Measurements from ENCODE around the gene SIPA1L2.
"Not testable (repeated sequence)": the region's sequence is repeated elsewhere in the genome, so short reads cannot be mapped to it uniquely, and the experiment has no call there.

SIPA1L2 gene

DNA sequence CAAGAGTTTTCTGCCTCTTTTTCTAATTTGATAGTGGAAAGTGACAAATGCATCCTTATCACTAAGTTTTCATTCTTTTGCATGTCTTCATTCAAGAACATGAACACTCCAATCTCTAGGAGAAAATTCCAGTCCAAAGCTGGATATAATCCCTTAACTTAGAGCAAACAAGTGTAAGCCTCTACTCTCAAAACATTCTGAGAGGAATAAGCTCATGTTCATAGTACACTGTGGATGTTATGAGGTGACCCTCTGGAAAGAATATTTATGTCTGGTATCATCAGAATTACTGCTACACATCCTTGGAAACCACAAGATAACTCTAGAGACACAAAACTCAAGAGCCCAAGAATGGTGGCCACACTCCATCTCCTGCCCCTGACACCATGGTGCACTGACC is 15.1 kb downstream of the SIPA1L2 start:
- no peak for DNase-seq

DNA sequence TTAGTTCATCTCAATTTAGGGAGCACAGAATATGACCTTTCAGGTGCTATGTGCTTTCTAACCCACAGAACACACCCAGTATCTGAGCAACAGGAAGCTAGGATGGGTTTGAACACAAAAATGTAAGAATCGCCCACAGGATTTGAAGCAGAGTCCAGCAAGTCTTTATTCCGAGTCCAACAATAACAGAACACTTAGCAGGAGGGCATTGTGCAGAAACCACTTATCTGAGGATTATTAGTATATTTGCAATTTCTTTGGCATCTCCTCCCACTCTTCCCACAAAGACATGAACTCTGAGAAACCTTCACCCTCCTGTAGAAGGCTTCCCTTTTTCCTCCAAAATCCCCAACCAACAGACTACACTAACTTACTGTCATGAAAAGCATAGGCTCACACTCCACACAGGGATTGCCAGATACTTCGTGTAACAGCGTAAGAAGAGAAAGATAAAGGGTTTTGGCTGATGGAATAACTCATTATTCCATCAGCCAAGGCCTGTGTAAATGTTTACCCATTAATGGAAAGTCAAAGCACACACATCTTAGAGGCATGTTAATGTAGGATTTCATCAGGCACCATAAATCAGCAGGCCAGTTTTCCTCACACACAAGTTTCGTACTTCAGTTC is 16.1 kb downstream of the SIPA1L2 start:
- DNase-seq = no peak

DNA sequence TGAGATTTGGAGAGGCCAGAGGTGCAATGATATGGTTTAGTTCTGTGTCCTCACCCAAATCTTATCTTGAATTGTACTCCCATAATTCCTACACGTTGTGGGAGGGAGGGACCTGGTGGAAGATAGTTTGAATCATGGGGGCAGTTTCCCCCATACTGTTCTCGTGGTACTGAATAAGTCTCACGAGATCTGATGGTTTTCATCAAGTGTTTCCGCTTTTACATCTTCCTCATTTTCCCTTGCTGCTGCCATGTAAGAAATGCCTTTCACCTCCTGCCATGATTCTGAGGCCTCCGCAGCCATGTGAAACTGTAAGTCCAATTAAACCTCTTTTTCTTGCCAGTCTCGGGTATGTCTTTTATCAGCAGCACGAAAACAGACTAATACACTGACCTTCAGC is 17.1 kb downstream of the SIPA1L2 start:
- not testable (repeated sequence) for DNase-seq

DNA sequence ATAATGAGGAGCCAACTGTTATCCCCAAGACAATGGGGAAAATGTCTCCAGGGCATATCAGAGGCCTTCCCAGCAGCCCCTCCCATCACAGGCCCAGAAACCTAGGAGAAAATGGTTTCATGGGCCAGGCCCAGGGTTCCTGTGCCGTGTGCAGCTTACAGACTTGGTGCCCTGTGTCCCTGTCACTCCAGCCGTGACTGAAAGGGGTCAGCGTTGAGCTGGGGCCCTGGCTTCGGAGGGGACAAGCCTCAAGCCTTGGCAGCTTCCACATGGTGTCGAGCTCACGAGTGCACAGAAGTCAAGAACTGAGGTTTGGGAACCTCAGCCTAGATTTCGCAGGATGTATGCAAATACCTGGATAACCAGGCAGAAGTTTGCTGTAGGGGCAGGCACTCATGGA is 18.1 kb downstream of the SIPA1L2 start:
- DNase-seq = no peak

DNA sequence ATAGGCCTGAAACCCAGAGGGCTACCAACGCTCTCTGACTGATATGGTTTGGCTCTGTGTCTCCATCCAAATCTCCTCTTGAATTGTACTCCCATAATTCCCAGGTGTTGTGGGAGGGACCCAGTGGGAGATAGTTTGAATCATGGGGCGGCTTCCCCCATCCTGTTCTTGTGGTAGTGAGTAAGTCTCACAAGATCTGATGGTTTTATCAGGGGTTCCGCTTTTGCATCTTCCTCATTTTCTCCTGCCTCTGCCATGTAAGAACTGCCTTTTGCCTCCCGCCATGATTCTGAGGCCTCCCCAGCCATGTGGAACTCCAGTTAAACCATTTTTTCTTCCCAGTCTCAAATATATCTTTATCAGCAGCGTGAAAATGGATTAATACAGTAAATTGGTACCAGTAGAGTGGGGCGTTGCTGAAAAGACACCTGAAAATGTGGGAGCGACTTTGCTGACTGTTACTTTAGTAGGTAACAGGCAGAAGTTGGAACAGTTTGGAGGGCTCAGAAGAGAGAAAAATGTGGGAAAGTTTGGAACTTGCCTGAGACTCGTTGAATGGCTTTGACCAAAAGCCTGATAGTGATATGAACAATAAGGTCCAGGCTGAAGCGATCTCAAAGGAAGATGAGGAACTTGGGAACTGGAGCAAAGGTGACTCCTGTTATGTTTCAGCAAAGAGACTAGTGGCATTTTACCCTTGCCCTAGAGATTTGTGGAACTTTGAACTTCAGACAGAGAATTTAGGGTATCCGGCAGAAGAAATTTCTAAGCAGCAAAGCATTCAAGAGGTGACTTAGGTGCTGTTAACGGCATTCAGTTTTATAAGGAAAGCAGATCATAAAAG is 18.8 kb downstream of the SIPA1L2 start:
- not testable (repeated sequence) for DNase-seq

DNA sequence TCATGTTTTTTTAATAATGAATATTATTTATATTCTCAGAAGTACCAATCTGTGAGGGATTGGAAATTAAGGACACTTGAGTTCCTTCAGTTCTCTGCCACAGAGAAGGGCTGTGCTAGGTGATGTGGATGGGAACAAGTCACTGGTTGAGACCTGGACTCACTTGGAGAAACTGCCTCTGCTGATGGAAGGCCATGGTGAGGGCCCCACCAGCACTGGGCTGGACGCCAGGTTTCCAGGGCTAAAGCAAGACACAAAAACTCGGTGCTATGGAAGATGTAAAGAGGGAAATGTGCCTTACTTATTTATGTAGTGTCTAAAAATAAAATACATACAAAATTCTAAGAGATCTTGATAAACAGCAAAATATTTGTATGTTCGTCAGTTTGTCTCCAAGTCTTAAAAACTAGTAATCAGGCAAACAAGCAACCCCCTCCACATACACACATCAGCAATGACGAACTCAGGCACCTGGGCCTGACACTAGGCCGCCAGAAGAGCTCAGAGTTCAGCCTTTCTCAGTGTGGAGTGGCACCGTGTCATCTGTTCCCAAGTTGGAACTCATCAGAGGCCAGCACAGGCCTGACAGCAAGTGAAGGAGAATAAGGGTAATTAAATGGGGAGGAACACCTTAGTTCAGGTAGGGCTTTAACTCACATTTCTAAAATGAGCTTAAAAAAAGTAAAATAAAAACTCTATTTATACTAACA is 19.6 kb downstream of the SIPA1L2 start:
- no peak for DNase-seq

DNA sequence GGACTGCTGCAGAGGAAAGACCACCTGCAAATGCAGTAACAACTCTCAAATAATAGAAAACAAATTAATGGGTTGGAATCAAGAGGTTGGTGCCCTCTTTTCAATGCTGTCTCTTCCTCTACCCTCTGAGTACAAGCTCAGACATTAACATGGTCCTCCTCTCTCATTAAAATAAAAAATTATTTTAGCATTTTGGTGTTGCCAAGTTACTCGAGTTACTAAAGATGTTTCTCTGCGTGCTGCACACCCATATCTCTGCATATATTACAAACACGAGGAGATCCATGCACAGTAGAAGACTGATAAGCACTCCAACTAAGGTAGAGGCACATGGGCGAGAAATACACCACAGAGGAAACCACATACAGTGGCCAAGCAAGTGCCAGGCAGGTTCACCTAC is 21.5 kb downstream of the SIPA1L2 start:
- DNase-seq = no peak

DNA sequence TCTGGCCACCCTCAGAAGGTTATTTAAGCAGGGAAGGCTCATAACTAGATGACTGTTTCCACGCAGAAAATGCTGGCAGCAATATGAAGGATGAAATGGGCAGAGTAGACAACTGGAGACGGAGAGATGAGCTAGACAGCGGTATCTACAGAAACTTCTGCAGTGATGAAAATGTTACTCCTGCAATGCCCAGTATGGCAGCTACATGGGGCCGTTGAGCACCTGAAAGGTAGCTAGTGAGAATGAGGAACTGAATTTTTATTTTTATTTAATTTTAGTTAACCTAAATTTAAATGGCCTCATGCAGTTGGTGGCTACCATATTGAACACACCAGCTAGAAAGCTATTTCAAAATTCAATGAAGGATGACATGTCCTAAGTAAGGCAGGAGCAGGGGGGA is 27.3 kb downstream of the SIPA1L2 start:
- DNase-seq = no peak

DNA sequence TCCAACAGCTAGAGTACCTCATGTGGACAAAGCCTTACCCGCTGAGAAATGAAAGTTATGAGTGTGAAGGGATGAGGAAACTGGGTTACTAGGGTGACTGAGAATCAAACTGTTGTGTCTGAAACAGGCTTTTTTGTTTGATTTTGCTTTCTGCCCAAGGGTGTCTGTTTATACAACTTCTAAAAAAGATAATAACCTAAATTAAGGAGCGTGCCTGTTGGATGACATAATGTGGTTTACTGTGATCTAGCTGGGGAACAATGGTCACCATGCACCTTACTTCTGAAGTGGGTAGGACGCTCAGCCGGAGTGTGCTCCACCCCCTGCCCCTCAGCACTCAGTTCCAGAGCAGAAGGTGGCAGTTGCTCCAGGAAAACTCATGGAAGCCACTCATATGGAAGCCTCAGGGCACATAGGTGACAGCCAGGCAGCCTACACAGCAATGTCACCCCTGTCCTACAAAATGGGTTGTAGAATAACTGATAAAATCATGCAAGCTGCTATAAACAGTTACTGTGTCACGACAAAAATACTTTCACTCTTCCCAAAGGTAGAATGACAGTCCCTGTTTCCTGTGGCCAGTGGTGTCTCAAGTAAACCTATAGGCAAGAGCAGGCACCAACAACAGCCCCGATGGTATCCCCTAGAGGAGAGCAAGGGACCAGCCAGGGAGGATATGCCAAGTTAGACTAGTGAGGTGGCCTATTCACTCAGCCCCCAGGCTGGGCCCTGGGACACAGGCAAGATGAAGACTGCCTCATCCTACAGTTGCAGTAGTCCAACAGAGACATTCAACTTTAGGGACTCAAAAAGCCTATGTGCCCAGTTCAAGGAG is 29.3 kb downstream of the SIPA1L2 start:
- DNase-seq = peak; percentile 36

DNA sequence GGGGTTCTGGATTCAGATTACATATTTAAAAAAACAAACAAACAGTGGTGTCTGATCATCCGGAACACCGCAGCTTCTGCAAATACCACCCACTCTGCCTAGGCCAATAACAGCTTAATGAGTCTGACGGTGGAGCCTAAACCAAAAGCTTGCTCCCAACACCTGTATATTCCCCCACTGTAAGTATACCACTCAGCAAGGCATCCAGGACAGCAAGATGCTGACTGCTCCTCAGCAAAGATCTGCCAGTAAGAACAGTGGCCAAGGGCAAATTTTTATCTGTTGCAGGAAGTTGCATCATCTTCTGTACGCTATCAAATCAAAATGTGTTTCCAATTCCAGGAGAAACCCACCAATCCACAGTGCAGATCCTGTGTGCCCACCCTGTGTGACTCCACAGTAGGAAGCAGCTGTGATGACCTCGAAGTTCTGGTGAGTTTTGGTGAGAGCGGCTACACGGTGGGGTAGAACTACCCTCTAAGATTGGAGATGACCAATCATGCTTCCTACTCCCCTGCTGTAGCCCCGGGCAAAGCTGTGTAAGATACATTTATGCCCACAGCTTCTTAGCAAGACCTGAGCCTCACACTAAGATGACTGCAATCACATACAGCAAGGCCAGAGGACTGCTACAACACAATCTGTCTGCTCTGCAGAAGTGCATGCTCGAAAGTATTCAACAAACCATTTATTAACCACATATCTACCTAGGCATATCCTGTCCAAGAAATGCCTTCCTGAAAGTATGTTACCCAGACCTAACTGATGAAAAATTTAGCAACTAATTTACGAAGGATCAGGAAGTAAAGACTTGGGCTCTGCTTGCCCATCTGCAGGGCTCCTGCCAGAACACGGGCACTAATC is 30.5 kb downstream of the SIPA1L2 start:
- no peak for DNase-seq

DNA sequence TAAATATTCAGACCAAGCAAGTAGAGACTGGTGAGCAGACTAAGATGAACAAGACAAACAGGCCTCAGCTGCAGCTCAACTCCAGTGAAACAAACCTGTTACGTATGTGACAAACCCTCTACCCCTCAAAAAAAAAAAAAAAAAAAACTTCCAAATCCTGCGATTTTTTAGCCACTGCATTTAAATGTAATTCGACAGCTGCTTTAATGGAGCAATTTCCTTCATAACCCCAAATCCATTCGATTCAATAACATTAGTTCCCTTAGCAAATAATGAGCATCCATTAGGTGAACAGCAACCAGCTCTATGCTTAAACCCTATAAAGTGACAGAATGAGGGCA is 31.1 kb downstream of the SIPA1L2 start:
- no peak for DNase-seq

DNA sequence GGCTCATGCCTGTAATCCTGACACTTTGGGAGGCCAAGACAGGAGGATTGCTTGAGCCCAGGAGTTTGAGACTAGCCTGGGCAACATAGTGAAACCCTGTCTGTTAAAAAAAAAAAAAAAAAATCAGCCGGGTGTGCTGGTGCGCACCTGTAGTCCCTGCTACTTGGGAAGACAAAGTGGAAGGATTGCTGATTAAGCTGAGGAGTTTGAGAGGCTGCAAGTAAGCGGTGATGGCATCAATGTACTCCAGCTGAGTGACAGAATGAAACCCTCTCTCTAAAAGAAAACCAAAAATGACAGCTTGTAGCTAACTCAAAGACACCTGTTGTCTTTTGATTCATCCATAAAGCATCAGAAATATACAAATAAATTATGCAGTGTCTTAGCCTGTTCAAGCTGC is 31.8 kb downstream of the SIPA1L2 start:
- no peak for DNase-seq

DNA sequence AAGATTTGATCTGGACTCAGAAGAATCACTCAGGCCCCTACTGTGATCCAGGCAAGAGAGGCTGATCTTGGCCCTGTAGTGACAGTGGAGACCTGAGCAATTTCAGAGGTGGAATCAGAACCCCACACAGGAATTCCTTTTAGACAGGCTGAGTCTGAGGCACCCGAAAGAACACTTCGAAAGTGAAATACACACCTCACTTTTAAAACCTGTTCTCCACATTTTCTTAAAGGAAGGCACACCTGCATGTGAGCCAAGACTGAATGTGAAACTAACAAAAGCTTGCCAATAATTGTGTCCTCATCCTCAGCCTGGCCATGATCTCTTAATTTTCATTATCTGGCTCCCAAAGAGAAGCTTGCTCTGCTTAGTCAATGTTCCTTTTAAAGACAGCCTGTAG is 32.2 kb downstream of the SIPA1L2 start:
- DNase-seq = no peak

DNA sequence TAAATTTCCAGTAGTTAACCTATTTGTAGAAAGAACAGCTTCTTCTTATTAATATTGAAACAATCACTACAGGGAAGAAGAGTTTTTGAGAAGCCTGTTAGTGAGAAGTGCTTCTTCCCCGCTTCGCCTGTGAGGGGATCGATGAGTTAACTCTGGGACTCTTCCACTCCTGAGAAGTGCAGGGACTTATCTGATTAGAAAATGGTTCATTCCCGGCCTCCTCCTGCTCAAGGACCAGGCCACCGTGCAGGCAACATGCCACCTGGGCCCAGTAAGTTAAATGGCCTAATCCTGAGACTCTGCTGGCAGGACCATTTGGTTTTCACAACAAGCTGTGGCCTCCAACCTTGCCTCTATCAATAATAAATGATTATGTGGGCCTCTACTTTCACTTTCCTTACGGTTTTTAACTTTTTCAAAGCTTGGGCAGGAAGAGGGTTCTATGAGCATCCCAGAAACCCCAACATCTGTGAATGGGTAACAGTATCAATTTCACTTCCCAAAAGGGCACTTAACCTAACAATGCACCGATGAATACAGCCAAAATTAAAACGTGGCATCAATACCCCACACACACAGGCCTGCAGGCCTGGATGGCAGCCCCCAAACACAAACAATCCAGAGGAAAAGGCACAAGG is 33.1 kb downstream of the SIPA1L2 start:
- no peak for DNase-seq

DNA sequence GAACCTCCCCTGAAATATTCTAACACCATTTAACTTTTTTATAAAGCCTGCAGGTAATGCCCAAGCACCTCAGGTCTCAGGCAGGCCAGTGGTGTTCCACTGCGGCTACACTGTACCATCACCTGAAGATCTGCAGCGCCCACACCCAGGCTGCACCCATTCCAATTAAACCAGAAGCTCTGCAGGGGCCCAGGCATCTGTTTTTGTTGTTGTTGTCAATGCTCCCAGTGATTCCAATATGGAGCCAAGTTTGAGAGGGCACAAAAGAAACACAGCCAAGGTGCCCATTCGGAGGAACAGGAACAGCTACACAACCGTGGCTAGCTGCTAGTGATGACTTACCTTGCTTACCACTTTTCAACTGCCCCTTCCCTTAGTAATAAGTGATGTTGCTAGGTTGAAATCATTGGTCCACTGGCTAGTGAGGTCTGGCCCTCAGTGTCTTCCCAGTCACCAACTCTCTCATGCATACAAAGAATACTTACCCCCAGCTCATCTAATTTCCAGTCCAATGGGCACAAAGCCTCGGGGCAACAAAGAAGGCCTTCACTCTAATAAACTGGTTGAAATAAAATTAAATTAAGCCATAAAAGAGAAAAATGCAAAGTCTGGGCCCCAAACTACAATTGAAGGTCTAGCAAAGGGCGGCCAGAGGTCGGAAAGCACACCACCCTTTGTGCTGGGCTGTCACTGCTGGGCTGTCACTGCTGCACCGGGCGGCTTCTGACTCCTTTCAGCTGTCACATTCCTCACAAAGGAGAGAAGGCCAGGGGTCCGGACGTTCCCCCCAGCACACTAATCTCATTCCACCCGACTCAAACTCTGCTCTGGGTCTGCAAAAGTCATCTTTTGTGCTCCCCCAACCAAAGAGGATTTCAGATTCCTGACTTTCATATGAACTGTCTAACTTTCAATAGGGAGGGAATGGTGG is 34.9 kb downstream of the SIPA1L2 start:
- no peak for DNase-seq

DNA sequence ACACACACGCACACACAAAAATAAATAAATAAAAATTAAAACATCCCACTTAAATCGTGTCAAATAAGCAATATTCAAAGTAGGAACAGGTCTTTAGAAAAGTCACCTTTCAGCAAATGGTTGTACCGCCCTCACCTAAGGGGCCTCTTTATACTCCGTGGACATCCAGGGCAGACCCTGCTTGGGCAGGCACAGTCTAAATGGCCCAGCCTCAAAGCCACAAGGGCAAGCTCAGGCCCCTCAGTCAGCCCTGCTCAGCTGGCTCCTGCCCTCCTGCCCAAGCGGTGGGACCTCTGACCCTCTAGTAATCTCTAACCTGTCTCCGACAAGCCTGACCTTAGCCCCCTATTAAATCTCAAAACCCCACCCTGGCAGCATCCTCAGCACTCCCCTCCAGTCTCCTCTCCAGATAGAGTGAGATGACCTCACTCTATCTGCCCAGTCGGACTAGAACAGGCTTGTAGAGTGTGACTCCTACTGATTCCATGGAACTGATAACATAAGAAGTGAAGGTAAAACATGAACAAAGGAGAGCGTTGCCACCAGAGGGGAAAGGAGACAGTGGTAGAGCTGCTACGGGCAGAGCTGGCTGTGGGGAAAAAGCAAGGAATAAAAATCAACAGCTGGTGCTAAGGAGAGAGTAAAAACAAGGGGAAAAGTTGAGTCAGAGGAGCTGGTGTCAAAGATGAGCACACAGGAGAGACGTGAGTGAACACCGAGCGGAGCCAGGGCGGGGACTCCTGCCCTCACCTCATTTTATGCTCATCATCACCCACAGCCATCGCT is 36.0 kb downstream of the SIPA1L2 start:
- DNase-seq = no peak

DNA sequence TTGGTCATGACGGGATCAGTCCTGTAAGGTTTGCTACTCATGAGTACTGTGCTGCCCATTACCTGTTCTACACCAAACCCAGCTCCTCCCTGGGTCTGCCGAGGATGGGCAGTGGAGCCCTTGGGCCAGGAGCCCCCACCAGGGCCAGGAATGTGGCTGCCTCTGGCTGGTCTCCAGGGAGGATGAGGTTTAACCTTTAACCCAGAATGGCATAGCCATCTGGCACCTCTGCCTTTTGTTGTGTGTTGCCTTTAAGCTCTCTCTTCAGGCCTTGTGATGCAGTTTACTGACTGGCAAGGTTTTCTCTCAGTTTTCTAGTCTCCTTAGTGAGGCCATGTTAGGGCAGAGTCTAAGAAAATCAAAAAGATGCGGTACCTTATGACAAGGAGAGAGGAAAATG is 38.6 kb downstream of the SIPA1L2 start:
- no peak for DNase-seq

DNA sequence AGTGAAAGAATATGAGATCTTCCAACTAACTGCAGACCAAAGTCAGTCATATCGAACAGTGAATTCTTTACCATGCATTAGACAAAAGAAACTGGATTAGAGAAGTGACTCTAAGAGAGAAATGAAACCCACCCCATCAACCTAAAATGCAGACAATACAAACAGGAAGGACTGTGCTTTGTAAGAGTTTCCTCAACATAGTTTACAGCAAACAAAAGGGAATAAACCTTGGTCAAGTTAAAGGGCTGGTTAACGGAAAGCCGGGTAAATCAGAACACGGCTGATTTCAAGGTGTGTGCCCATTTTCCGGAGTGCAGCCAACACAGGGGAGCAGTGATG is 39.2 kb downstream of the SIPA1L2 start:
- DNase-seq = no peak

DNA sequence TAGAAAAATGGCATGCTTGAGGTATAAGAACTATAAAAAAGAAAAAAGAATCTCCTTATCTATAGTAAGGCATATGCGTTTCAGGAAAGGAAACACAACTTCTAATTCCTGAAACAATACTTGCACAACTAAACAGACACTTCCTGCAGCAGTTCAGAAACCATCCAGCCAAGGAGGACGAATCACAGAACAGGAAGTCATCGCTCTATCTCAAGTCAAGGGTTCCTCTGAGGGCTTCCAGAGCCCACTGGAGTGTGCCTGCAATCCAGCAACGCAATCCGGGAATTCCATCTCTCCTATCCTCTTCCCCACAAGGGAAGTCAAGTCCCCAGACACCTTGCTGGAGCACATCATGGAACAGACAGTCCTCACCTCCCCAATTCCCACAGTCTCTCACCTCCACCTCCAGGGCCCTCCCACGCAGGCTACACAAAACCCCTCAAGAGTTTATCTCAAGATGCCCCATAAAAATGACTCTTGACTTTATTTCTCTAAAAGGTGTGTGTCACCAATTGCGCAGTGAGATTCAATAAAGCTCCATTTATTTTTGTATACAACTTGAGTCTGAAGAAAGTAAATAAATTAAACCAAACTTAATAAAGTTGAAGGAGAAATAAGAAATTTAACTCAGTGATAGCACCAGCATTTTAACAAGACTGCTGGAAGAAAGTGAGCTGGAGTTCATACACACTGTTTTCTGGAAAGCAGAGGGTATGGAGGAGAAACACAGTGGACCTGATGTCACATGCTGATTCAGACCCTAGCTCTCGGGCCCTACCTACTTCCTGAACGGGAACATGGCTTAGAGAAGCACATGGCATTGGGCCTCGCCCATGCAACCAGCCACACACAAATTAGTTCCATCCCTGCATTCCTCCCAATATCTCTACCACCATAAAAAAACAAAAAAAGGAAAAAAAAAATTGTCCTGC is 39.9 kb downstream of the SIPA1L2 start:
- DNase-seq = no peak
